SK-N-SH treated with all-trans-retinoic acid at 6 μM for 48 hours (cell line): ENCODE measurements around the gene ABI2.

Experiments used
- ARNTL ChIP-seq: fragments of 450-650 bp; formaldehyde crosslinking; IDR thresholded peaks from 2 replicates; pipeline ENCODE4 v1.5.0; 2020; ENCODE audit warnings: low read depth, mild to moderate bottlenecking, moderate library complexity, borderline replicate concordance
- BACH2 ChIP-seq: fragments of 250-450 bp; sonication (Bioruptor Pico); IDR thresholded peaks from 2 replicates; pipeline ENCODE4 v1.9.0; 2021; ENCODE audit warnings: mild to moderate bottlenecking, borderline replicate concordance
- CREB5 ChIP-seq: fragments of 250-450 bp; sonication (Bioruptor Pico); IDR thresholded peaks from 2 replicates; pipeline ENCODE4 v1.5.1; 2020; ENCODE audit warnings: low read depth, mild to moderate bottlenecking, moderate library complexity
- CSDC2 ChIP-seq: fragments of 250-450 bp; sonication (Bioruptor Pico); IDR thresholded peaks from 2 replicates; pipeline ENCODE4 v1.5.0; 2020; ENCODE audit warnings: mild to moderate bottlenecking, moderate library complexity
- CSRNP3 ChIP-seq: fragments of 250-450 bp; sonication (Bioruptor Pico); IDR thresholded peaks from 2 replicates; pipeline ENCODE4 v1.5.1; 2021; ENCODE audit warnings: mild to moderate bottlenecking, moderate library complexity
- PATZ1 ChIP-seq: fragments of 250-450 bp; sonication (Bioruptor Pico); IDR thresholded peaks from 2 replicates; pipeline ENCODE4 v1.8.0; 2020; ENCODE audit warnings: mild to moderate bottlenecking, moderate library complexity, borderline replicate concordance
- RARB ChIP-seq: fragments of 250-450 bp; sonication (Bioruptor Pico); IDR thresholded peaks from 2 replicates; pipeline ENCODE4 v1.8.0; 2021; ENCODE audit warnings: mild to moderate bottlenecking, moderate library complexity
- SNAI2 ChIP-seq: fragments of 250-450 bp; sonication (Bioruptor Pico); IDR thresholded peaks from 2 replicates; pipeline ENCODE4 v1.5.0; 2020; ENCODE audit warnings: mild to moderate bottlenecking, moderate library complexity
- TCF4 ChIP-seq: fragments of 250-450 bp; sonication (Bioruptor Pico); IDR thresholded peaks from 2 replicates; pipeline ENCODE4 v1.8.0; 2021; ENCODE audit warnings: mild to moderate bottlenecking, moderate library complexity, borderline replicate concordance
- ZFP3 ChIP-seq: fragments of 250-450 bp; sonication (Bioruptor Pico); IDR thresholded peaks from 2 replicates; pipeline ENCODE4 v1.5.0; 2020; ENCODE audit warnings: mild to moderate bottlenecking, moderate library complexity
- ZFP30 ChIP-seq: fragments of 450-650 bp; formaldehyde crosslinking; IDR thresholded peaks from 2 replicates; pipeline ENCODE4 v1.5.0; 2022; ENCODE audit warnings: mild to moderate bottlenecking, moderate library complexity
- ZNF70 ChIP-seq: fragments of 450-650 bp; formaldehyde crosslinking; IDR thresholded peaks from 2 replicates; pipeline ENCODE4 v1.5.0; 2020; ENCODE audit warnings: mild to moderate bottlenecking, moderate library complexity
- ZNF8 ChIP-seq: fragments of 450-650 bp; formaldehyde crosslinking; IDR thresholded peaks from 2 replicates; pipeline ENCODE4 v1.5.0; 2020; ENCODE audit warnings: mild to moderate bottlenecking, moderate library complexity

GRCh38 chr2:203346612-203347011 is 18.4 kb downstream of the ABI2 start:
- no peak for TF ChIP-seq CSDC2 (CRISPR knock-in tag)
- TF ChIP-seq PATZ1 (CRISPR knock-in tag): no peak
- TF ChIP-seq TCF4: no peak
- no peak for TF ChIP-seq ZNF8 (CRISPR knock-in tag)
- no peak for TF ChIP-seq CSRNP3 (CRISPR knock-in tag)
- TF ChIP-seq ARNTL (CRISPR knock-in tag): no peak
- TF ChIP-seq CREB5 (CRISPR knock-in tag): no peak
- TF ChIP-seq ZFP30 (CRISPR knock-in tag): no peak
- TF ChIP-seq ZFP3 (CRISPR knock-in tag): no peak
- no peak for TF ChIP-seq RARB (CRISPR knock-in tag)
- TF ChIP-seq SNAI2: no peak
- no peak for TF ChIP-seq BACH2 (CRISPR knock-in tag)
- no peak for TF ChIP-seq ZNF70
